RPMI7951 (cell line): Measurements from ENCODE around the gene AGTR1. TPM values are rescaled to one million over a fixed set of nuclear protein-coding genes. Genes with fewer than 3 reads are reported as not detected.
"Not testable (repeated sequence)": the region's sequence is repeated elsewhere in the genome, so short reads cannot be mapped to it uniquely, and the experiment has no call there.

Experiments used
- DNase-seq: peaks from one replicate; pipeline ENCODE4 v3.0.0-alpha.2; 2012; ENCODE audit warnings: low read depth
- total RNA-seq: library from RNA; depleted of rRNA; stranded (reverse); fragments of >200 nt; shearing (Covaris generic); gene quantifications from 2 replicates; pipeline ENCODE4 v1.2.3, GENCODE V29; 2014

The AGTR1 gene
- total RNA-seq, 1 experiment from 2014 or later = not detected

- peak; percentile 4 for DNase-seq
These were observed 21.5 kb downstream of the AGTR1 start for GRCh38 chr3:148718982-148719862.

GRCh38 chr3:148720873-148721272 lies 23.2 kb downstream of the AGTR1 start:
- no peak for DNase-seq

GRCh38 chr3:148723631-148724030 lies 25.9 kb downstream of the AGTR1 start:
- DNase-seq = peak; percentile 39

GRCh38 chr3:148727231-148727630 lies 29.5 kb downstream of the AGTR1 start:
- DNase-seq = peak; percentile 21

- DNase-seq = no peak
These were observed 31.1 kb downstream of the AGTR1 start for GRCh38 chr3:148728753-148729152.

GRCh38 chr3:148729476-148730055 lies 31.9 kb downstream of the AGTR1 start:
- DNase-seq = no peak

- no peak for DNase-seq
These were observed 33.0 kb downstream of the AGTR1 start for GRCh38 chr3:148730676-148731075.

GRCh38 chr3:148735597-148735996 lies 37.9 kb downstream of the AGTR1 start:
- no peak for DNase-seq

GRCh38 chr3:148736086-148736485 lies 38.4 kb downstream of the AGTR1 start:
- no peak for DNase-seq

- DNase-seq = no peak
These were observed 39.4 kb downstream of the AGTR1 start for GRCh38 chr3:148737104-148737530.

GRCh38 chr3:148739720-148740119 lies 42.0 kb downstream of the AGTR1 start:
- DNase-seq = no peak

GRCh38 chr3:148740291-148740690 lies 42.6 kb downstream of the AGTR1 start:
- DNase-seq = no peak

GRCh38 chr3:148741219-148741618 lies 43.5 kb downstream of the AGTR1 start:
- DNase-seq = no peak

- no peak for DNase-seq
These were observed 44.4 kb downstream of the AGTR1 start for GRCh38 chr3:148742118-148742517.

- DNase-seq = no peak
These were observed 48.4 kb downstream of the AGTR1 start for GRCh38 chr3:148746053-148746452.

GRCh38 chr3:148748283-148748682 lies 50.6 kb downstream of the AGTR1 start:
- no peak for DNase-seq

GRCh38 chr3:148750296-148750695 lies 52.6 kb downstream of the AGTR1 start:
- DNase-seq = no peak

GRCh38 chr3:148751461-148751860 lies 53.8 kb downstream of the AGTR1 start:
- no peak for DNase-seq

- DNase-seq = not testable (repeated sequence)
These were observed 55.7 kb downstream of the AGTR1 start for GRCh38 chr3:148753385-148753784.

GRCh38 chr3:148755570-148755969 lies 57.9 kb downstream of the AGTR1 start:
- DNase-seq = no peak

GRCh38 chr3:148756311-148756710 lies 58.6 kb downstream of the AGTR1 start:
- no peak for DNase-seq

GRCh38 chr3:148757238-148758215 lies 59.8 kb downstream of the AGTR1 start:
- DNase-seq = peak; percentile 14
